SK-N-SH (cell line): ENCODE data around the gene CDK14. TPM values are rescaled to one million over a fixed set of nuclear protein-coding genes. Genes with fewer than 3 reads are reported as not detected.

Experiments used
- CTCF ChIA-PET: fragments of 300-600, 350-600 bp; formaldehyde crosslinking; extraction: SDS; loops from one replicate; lab custom pipeline; 2021; lab: Yijun Ruan, JAX
- POLR2A ChIA-PET: fragments of 350-600 bp; sonication (Branson Sonifier 250); formaldehyde crosslinking; extraction: SDS; loops from one replicate; lab custom pipeline; 2020; ENCODE audit warnings: antibody characterized with exemption, inconsistent platforms; lab: Yijun Ruan, JAX
- DNase-seq: peaks from one replicate; pipeline ENCODE4 v3.0.0; 2012
- H2AFZ ChIP-seq: fragments of 200-600 bp; sonication (generic); 2 replicates; pipeline ENCODE4 v1.8.1; 2016; ENCODE audit warnings: antibody characterized with exemption, mild to moderate bottlenecking, low read depth
- H3F3A ChIP-seq: fragments of 200-600 bp; sonication (generic); replicated peaks from 2 replicates; pipeline ENCODE3; 2016; ENCODE audit warnings: antibody characterized with exemption, mild to moderate bottlenecking; ENCODE audit not compliant: insufficient read depth
- H3K27ac ChIP-seq, 2 experiments: fragments of 200-500 bp in 1 of 2; fragments of 200-600 bp in 1 of 2; sonication (Bioruptor generic) in 1 of 2; sonication (generic), shearing (Covaris generic) in 1 of 2; 2 replicates each; pipeline versions ENCODE4 v1.5.1 to v1.6.1; 2014 to 2016; ENCODE audit warnings: low read depth in 2 of 2, inconsistent platforms in 1 of 2, low read length in 1 of 2, mild to moderate bottlenecking in 1 of 2, mixed read lengths in 1 of 2
- H3K27me3 ChIP-seq: fragments of 200-600 bp; sonication (generic), shearing (Covaris generic); 2 replicates; pipeline ENCODE4 v1.6.1; 2016; ENCODE audit warnings: mixed run types; ENCODE audit not compliant: insufficient read depth
- H3K36me3 ChIP-seq, 2 experiments: fragments of 200-500 bp in 1 of 2; fragments of 200-600 bp in 1 of 2; sonication (Bioruptor generic) in 1 of 2; sonication (generic) in 1 of 2; replicated peaks in 1 of 2; 2 replicates each; pipeline versions ENCODE3 to v1.5.1; 2014 to 2016; ENCODE audit warnings: low read length in 1 of 2, mild to moderate bottlenecking in 1 of 2; ENCODE audit not compliant: insufficient read depth in 2 of 2, control insufficient read depth in 1 of 2
- H3K4me1 ChIP-seq, 2 experiments: fragments of 200-500 bp in 1 of 2; fragments of 200-600 bp in 1 of 2; sonication (Bioruptor generic) in 1 of 2; sonication (generic), shearing (Covaris generic) in 1 of 2; 2 replicates each; pipeline versions ENCODE4 v1.5.1 to v1.6.1; 2014 to 2016; ENCODE audit warnings: low read depth in 1 of 2, low read length in 1 of 2, mixed run types in 1 of 2; ENCODE audit not compliant: insufficient read depth in 2 of 2, control insufficient read depth in 1 of 2
- H3K4me2 ChIP-seq: fragments of 200-600 bp; sonication (generic), shearing (Covaris generic); 2 replicates; pipeline ENCODE4 v1.6.1; 2017; ENCODE audit warnings: mixed run types
- H3K4me3 ChIP-seq, 2 experiments: fragments of 200-500 bp in 1 of 2; fragments of 200-600 bp in 1 of 2; sonication (Bioruptor generic) in 1 of 2; sonication (generic), shearing (Covaris generic) in 1 of 2; 2 replicates each; pipeline versions ENCODE4 v1.5.1 to v1.8.1; 2014 to 2016; ENCODE audit warnings: low read depth in 2 of 2, inconsistent platforms in 1 of 2, low read length in 1 of 2, mild to moderate bottlenecking in 1 of 2, mixed read lengths in 1 of 2, moderate library complexity in 1 of 2
- H3K79me2 ChIP-seq: fragments of 200-600 bp; sonication (generic); 2 replicates; pipeline ENCODE4 v1.8.1; 2017; ENCODE audit warnings: mild to moderate bottlenecking; ENCODE audit not compliant: insufficient read depth
- H3K9ac ChIP-seq: fragments of 200-600 bp; sonication (generic); 2 replicates; pipeline ENCODE4 v1.6.1; 2017; ENCODE audit warnings: mixed run types
- H3K9me2 ChIP-seq: fragments of 200-600 bp; sonication (generic); 2 replicates; pipeline ENCODE4 v1.6.1; 2017; ENCODE audit warnings: mixed run types
- H3K9me3 ChIP-seq: fragments of 200-600 bp; sonication (generic); 2 replicates; pipeline ENCODE4 v1.6.1; 2017; ENCODE audit warnings: mixed run types, mild to moderate bottlenecking, moderate library complexity
- H4K20me1 ChIP-seq: fragments of 200-600 bp; sonication (generic); 2 replicates; pipeline ENCODE4 v1.6.1; 2017; ENCODE audit warnings: mild to moderate bottlenecking, mixed run types; ENCODE audit not compliant: insufficient read depth
- CHD2 ChIP-seq: fragments of 150-350 bp; IDR thresholded peaks from 2 replicates; pipeline ENCODE4 v1.6.1; 2018; ENCODE audit warnings: low read length; ENCODE audit not compliant: partially characterized antibody
- ELF1 ChIP-seq: IDR thresholded peaks from 2 replicates; pipeline ENCODE4 v1.4.0; 2012
- EZH2phosphoT487 ChIP-seq: fragments of 200-600 bp; sonication (generic); IDR thresholded peaks from 2 replicates; pipeline ENCODE4 v1.6.1; 2017; ENCODE audit warnings: low read depth, mixed run types, mild to moderate bottlenecking, antibody characterized with exemption, moderate library complexity, borderline replicate concordance
- FOXJ3 ChIP-seq: sonication (generic); formaldehyde crosslinking; IDR thresholded peaks from 2 replicates; pipeline ENCODE4 v1.5.1; 2020; ENCODE audit warnings: mild to moderate bottlenecking, missing genetic modification reagents
- FOXM1 ChIP-seq: IDR thresholded peaks from 2 replicates; pipeline ENCODE4 v1.4.0; 2012; ENCODE audit warnings: low read depth, mild to moderate bottlenecking
- GABPA ChIP-seq: IDR thresholded peaks from 2 replicates; pipeline ENCODE4 v1.4.0; 2012; ENCODE audit warnings: low read depth, mild to moderate bottlenecking
- GATA2 ChIP-seq: sonication (generic); formaldehyde crosslinking; IDR thresholded peaks from 2 replicates; pipeline ENCODE4 v1.5.0; 2020; ENCODE audit warnings: mild to moderate bottlenecking, missing genetic modification reagents
- IRF3 ChIP-seq: fragments of 150-350 bp; IDR thresholded peaks from 2 replicates; pipeline ENCODE4 v1.6.1; 2016; ENCODE audit warnings: mild to moderate bottlenecking, low read depth, low read length
- JUND ChIP-seq: IDR thresholded peaks from 2 replicates; pipeline ENCODE4 v1.4.0; 2012
- MAX ChIP-seq: IDR thresholded peaks from 2 replicates; pipeline ENCODE4 v1.4.0; 2012; ENCODE audit warnings: low read depth
- MXI1 ChIP-seq: IDR thresholded peaks from 2 replicates; pipeline ENCODE4 v1.6.1; 2012; ENCODE audit warnings: mild to moderate bottlenecking, low read depth, low read length, improper control_type of control experiment
- NFIC ChIP-seq: IDR thresholded peaks from 2 replicates; pipeline ENCODE4 v1.4.0; 2012; ENCODE audit warnings: borderline replicate concordance
- NRF1 ChIP-seq: IDR thresholded peaks from 2 replicates; pipeline ENCODE4 v1.6.1; 2012; ENCODE audit warnings: low read depth, mild to moderate bottlenecking, low read length
- POLR2AphosphoS5 ChIP-seq: IDR thresholded peaks from 2 replicates; pipeline ENCODE4 v1.6.1; 2012; ENCODE audit warnings: low read depth, low read length
- RAD21 ChIP-seq: IDR thresholded peaks from 2 replicates; pipeline ENCODE4 v1.6.1; 2012; ENCODE audit warnings: mild to moderate bottlenecking, low read length
- RCOR1 ChIP-seq: fragments of 150-350 bp; IDR thresholded peaks from 2 replicates; pipeline ENCODE4 v1.6.1; 2017; ENCODE audit warnings: antibody characterized with exemption, low read length
- RFX5 ChIP-seq: IDR thresholded peaks from 2 replicates; pipeline ENCODE4 v1.6.1; 2012; ENCODE audit warnings: mild to moderate bottlenecking, improper control_type of control experiment, low read length
- SIN3A ChIP-seq: IDR thresholded peaks from 2 replicates; pipeline ENCODE4 v1.6.1; 2012; ENCODE audit warnings: low read depth, mild to moderate bottlenecking, low read length, moderate library complexity, borderline replicate concordance
- TAF1 ChIP-seq: IDR thresholded peaks from 2 replicates; pipeline ENCODE4 v1.6.1; 2012; ENCODE audit warnings: low read depth, mild to moderate bottlenecking, low read length, moderate library complexity, borderline replicate concordance
- TCF12 ChIP-seq: IDR thresholded peaks from 2 replicates; pipeline ENCODE4 v1.4.0; 2012
- YY1 ChIP-seq: IDR thresholded peaks from 2 replicates; pipeline ENCODE4 v1.4.0; 2012; ENCODE audit warnings: low read depth, mild to moderate bottlenecking
- ZBTB33 ChIP-seq: IDR thresholded peaks from 2 replicates; pipeline ENCODE4 v1.4.0; 2012; ENCODE audit warnings: low read depth, borderline replicate concordance
- WGBS: methylation state at CpG from one replicate; pipeline ENCODE4 v1.1.6; 2017; ENCODE audit warnings: low lambda C conversion rate; 5-methylcytosine and 5-hydroxymethylcytosine counted together
- polyA plus RNA-seq, 3 experiments: library from polyadenylated mRNA; depleted of rRNA; stranded (reverse); fragments of >200 nt; gene quantifications; 2 replicates each; pipeline ENCODE4 v1.2.3, GENCODE V29; 2012

The CDK14 gene
- polyA plus RNA-seq, 1 of the 3 experiments (the other 2 are of a cell fraction), result 13.9 TPM

GRCh38 chr7:90611115-90611514, 15.0 kb downstream of the CDK14 start:
- POLR2A ChIA-PET, result no interaction called here
- Histone ChIP-seq H3F3A (peaks cover 20% of the 10 kb centered on the region), H3K4me2 (no peak overlapping the region), H3K9me2 (no peaks in the 10 kb centered on the region), H3K4me3 (no peak overlapping the region)
- WGBS, result 91% methylated on average over 3 of the region's 3 CpGs
- no peak for DNase-seq
- CTCF ChIA-PET, result interaction anchor here (0.9 to 2.9 kb wide), 4 partner anchors 14 to 29 kb away, joined by 3 to 13 read pairs (median 4); partner anchors contain the start of gene CDK14
- no peak for TF ChIP-seq POLR2AphosphoS5
- no peak for TF ChIP-seq GATA2 (CRISPR knock-in tag)
- TF ChIP-seq NRF1, result no peak
- no peak for TF ChIP-seq YY1
- TF ChIP-seq RAD21, result no peak
- TF ChIP-seq CHD2, result no peak
- TF ChIP-seq FOXM1, result no peak
- TF ChIP-seq MAX, result no peak
- TF ChIP-seq IRF3, result no peak
- no peak for TF ChIP-seq ZBTB33
- no peak for TF ChIP-seq TAF1
- TF ChIP-seq NFIC, result no peak
- TF ChIP-seq, all 33 proteins: peak for 0
- Histone ChIP-seq H3K79me2 (peaks cover 98% of the 10 kb centered on the region), H3K9me3 (peaks cover 7% of the 10 kb centered on the region), H3K27ac (no peak overlapping the region), H3K4me1 (peaks cover 4 to 16% of the 10 kb centered on the region in 2 experiments; a peak in 3 of 4 replicates), H2AFZ (no peak overlapping the region), H3K9ac (no peak overlapping the region), H3K36me3 (peaks cover 0 to 23% of the 10 kb centered on the region in 2 experiments), H4K20me1 (peaks cover 49% of the 10 kb centered on the region), H3K27me3 (no peaks in the 10 kb centered on the region)

GRCh38 chr7:90613088-90613498, 17.0 kb downstream of the CDK14 start:
- no peaks in the 10 kb centered on the region for H3K27me3 ChIP-seq
- H3K79me2 ChIP-seq, result peaks cover 94% of the 10 kb centered on the region
- peaks cover 4 to 20% of the 10 kb centered on the region in 2 experiments; a peak in 3 of 4 replicates for H3K4me1 ChIP-seq
- ChIA-PET POLR2A (no interaction called here), CTCF (interaction anchor here (0.7 to 1.4 kb wide), 2 partner anchors 17 to 572 kb away, joined by 3 to 9 read pairs; partner anchors contain the start of gene CDK14)
- no peak overlapping the region for H3K9ac ChIP-seq
- peak overlapping the region; percentile 24 to 60; a peak in 2 of 4 replicates for H3K27ac ChIP-seq
- H2AFZ ChIP-seq, result no peak overlapping the region
- peaks cover 7% of the 10 kb centered on the region for H3K9me3 ChIP-seq
- 18% methylated on average over 3 of the region's 3 CpGs for WGBS
- no peak overlapping the region for H3K4me3 ChIP-seq
- H3F3A ChIP-seq, result peaks cover 20% of the 10 kb centered on the region
- peaks cover 0 to 12% of the 10 kb centered on the region in 2 experiments for H3K36me3 ChIP-seq
- H4K20me1 ChIP-seq, result peaks cover 49% of the 10 kb centered on the region
- H3K9me2 ChIP-seq, result no peaks in the 10 kb centered on the region
- no peak for DNase-seq
- H3K4me2 ChIP-seq, result peak overlapping the region; percentile 26
- TF ChIP-seq ELF1 (no peak), FOXM1 (no peak), EZH2phosphoT487 (no peak), NRF1 (no peak), SIN3A (0 out of 2 replicates have a peak, but pooled peaks have one; percentile 30), TAF1 (no peak), FOXJ3 (CRISPR knock-in tag) (no peak), GABPA (no peak), JUND (peak; percentile 58), GATA2 (CRISPR knock-in tag) (no peak), CHD2 (no peak), ZBTB33 (no peak), RFX5 (no peak), RCOR1 (no peak), TCF12 (peak; percentile 68), MAX (no peak), RAD21 (no peak), POLR2AphosphoS5 (peak; percentile 25; the same call in 1 of the 2 replicates), MXI1 (no peak)
